ENCODE results near the gene PRKD2.

DNA sequence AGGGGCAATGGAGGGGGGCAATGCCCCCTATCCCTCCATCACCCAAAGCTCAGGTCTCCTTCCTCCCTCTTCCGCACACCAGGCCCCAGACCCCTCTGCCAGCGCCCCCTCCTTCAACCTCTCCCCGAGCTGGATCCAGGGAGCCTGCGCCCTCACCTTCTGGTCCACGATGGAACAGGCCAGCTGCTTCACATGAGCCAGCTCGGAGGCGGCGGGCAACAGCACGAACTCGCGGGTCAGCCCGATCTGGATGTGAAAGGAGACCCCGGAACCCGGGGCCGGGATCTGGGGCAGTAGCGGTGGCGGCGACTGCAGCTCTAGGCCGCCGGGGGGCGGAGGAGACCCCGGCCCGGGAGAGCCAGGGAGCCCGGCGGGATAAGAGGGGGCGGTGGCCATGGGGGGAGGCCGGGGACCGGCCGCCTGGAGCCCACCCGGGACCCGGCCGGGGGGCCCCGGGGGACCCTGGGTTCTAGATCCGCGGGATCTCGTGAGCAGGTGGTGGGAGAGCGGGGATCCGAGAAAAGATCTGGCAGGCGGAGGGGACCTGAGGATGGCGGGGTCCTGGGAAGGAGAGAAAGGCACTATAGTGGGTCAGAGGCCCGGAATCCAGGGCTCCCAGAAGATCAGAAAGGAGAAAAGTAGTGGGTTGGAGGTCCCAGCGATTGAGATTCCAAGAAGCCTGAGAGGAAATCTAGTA lies 791 bp downstream of the PRKD2 start:
- TF ChIP-seq, protein P1, sequence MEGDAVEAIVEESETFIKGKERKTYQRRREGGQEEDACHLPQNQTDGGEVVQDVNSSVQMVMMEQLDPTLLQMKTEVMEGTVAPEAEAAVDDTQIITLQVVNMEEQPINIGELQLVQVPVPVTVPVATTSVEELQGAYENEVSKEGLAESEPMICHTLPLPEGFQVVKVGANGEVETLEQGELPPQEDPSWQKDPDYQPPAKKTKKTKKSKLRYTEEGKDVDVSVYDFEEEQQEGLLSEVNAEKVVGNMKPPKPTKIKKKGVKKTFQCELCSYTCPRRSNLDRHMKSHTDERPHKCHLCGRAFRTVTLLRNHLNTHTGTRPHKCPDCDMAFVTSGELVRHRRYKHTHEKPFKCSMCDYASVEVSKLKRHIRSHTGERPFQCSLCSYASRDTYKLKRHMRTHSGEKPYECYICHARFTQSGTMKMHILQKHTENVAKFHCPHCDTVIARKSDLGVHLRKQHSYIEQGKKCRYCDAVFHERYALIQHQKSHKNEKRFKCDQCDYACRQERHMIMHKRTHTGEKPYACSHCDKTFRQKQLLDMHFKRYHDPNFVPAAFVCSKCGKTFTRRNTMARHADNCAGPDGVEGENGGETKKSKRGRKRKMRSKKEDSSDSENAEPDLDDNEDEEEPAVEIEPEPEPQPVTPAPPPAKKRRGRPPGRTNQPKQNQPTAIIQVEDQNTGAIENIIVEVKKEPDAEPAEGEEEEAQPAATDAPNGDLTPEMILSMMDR (IDR thresholded peaks at IDR 0.05): no peak
- TF ChIP-seq POLR2A (IDR thresholded peaks at IDR 0.05): no peak

All from Peyer's patch (tissue), 4 donors.